KG1 (cell line): ENCODE data around the gene UBAP2.
A peak's percentile ranks its signal among the peaks of the same experiment; 100 is the strongest.

Source experiments
- DNase-seq: peaks from one replicate; lab custom pipeline; 2025; lab: John Stamatoyannopoulos, UW

UBAP2 gene

DNA sequence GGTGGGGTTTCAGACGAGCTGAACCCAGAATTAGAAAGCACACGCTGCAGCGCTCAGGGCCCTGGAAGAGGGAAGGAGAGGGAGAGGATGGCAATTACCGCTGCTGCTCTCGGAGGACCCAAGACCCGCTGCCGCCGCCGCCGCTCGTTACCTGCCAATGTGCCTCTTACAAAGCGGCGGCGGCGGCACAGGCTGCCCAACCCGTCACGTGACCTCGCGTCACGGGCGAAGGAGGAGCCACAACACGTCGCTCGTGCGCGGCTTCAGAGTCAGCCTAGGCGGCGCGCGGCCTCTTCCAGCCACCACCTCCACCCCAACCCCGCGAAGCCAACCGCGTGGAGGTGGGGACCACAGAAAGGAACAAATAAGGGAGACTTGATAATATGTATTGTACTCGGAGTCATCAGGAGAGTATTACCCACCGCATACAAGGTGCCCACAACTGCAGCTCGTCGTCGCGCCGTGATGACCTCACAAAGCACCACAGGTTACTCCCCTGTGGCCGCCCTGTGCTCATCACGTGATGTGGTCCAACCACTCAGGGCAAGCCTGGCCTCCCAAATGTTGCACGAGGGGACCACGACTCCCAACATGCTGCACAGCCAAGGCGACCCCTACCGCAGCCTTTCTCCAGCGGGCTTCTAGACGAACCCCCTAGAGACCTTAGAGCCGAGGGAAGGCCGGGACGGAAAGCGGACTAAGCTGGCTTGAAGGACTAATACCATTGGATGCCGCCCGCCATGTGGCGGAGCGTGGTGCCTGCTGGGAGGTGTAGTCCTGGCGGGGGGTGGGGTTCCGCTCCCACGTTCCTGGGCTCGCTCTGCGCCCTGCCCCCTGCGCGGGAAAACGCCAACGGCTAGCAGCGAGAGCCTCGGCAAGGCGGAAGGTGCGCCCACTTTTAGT is at the start of gene UBAP2:
Gene UBAP2 (minus strand): TSS at position 161 of the 903 bp plus-strand sequence. CDS start 31,739 bp downstream, outside the sequence.
- DNase-seq, result peak; percentile 99

- no peak for DNase-seq
Observed at GRCh38 chr9:34098307-34098706, 49.6 kb upstream of the UBAP2 start.

GRCh38 chr9:34097865-34098264 is 49.2 kb upstream of the UBAP2 start:
- DNase-seq, result no peak

DNA sequence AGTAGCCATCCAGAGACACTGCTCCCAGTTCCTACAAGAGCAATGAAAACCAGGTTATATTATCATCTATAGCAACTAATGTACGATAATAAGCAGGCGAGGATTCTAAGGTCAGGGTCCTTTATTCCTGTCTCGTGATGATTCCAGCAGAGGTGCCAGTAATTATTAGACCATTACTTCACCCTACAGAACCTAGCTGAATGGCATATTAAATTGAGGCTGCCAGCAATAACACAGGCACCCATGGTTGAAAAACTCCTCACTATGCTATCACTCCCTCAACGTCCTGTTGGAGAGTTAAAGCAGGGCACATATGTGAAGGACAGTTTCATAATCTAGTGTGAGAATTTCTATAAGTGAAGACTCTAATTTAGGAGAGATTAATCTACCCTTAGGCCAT is 48.1 kb upstream of the UBAP2 start:
- DNase-seq, result no peak

DNA sequence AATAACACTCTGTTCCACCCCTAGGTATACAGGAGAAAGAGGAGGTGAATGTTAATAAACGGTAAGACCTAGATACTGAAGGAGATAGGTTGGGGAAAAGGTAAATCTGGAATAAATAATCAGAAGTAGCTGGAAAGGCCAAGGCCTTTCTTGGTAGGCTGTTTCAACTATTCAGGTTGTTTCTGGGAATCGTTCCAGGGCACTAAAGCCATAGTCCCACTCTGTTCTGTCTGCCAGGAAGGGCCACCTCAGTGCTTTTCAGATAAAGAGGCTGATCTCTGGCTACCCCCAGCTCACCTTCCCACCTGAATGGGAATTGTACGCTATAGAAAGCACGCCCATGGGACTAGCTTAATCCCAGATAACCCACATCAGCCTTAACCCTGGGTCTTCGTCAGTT is 44.9 kb upstream of the UBAP2 start:
- no peak for DNase-seq

DNA sequence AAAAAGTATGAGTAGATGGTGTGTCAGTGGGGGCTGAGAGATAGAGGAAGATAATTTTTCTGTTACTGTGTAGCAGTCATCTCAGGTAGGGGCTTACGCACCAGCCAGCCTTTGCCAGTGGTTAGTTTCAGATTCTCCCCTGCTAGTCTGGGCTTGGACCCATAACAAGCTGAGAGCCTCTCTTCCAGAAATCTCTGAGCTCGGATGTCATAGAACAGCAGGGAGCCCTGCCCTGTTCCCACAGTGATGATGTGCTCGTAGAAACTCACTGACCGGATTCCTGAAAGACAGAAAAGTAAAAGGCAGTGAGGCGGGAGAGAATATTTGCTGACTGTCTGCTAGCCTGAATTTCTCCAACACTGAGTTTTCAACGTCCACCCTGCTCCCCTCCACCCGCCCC is 40.6 kb upstream of the UBAP2 start:
- DNase-seq, result no peak

DNA sequence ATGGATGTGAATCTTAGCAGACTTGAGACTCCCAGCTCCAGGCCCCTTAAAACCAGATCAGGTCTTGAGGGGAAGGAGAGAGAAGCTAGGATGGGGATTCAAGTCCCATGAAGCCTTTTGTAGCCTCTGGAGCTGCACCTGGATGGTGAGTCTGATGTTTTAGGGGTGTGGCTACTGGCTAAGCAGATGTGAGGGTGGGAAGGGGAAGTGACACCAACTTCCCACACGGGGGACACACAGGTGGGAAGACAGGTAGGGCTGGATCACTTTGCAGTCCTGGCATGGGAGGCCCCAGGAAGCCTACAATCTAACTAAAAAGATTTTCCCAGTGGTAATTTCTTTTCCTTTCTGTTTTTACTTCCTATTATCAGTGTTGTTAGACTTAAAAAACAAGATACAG is 38.7 kb upstream of the UBAP2 start:
- DNase-seq, result no peak

GRCh38 chr9:34086864-34087263 is 38.2 kb upstream of the UBAP2 start:
- no peak for DNase-seq

DNA sequence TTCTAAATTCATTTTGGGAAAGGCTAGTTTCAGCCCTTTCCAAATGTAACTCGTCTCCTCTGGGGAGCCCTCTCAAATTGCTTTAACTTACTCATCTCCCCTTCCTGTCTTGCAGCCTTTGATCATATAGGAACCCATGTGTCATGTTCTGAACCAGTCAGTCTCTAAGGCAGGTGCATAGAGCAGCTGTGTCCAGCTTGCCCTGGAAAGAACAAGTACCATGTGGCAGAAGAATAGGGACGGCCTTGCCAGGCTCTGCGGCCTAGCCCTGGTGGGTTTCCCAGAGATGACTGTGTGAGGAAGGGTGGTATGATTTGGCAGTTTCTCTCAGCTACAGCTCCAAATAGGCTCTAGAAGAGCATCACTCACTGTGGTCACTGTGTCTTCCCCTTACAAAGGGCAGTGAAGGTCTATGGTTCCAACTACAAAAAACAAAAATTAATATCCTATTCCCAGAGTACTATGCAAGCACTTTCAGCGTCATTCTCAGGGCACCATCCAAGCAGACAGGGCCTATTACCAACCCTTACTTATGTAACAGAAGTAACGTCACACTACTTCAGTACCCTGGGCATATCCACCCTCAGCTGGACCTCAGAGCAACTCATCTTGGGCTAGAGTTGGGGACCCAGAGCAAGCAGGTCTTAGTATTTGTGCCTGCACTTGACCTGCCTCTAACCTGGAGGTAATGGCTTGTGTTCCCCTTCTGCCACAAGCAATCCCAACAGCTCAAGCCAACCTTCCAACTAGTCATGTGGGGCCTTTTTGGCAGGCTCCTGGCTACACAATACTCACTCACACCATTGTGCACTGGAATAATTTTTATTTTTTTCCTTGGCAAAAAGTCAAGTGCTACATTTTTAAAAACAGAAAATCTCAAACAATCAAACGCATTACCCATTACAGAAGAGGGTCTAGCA is 37.2 kb upstream of the UBAP2 start:
- DNase-seq, result no peak

DNA sequence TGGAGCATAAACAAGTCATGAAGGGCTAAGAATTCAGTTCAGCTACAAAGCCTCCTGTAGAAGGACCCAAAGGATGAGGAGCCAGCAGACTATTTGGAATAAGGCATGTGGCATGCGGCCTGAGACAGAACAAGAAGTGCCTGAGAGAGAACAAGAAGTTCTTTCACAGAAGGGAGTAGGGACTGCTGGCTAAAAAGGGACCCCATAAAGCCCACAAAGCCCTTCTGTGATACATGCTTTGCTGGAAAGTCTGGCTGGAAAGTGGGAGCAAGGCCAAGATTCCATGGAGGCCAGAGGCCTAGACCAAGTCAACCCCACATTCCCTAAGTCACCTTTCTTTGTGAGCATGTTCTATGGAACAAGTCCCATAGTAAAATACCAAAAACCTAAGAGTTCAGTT is 35.9 kb upstream of the UBAP2 start:
- no peak for DNase-seq

DNA sequence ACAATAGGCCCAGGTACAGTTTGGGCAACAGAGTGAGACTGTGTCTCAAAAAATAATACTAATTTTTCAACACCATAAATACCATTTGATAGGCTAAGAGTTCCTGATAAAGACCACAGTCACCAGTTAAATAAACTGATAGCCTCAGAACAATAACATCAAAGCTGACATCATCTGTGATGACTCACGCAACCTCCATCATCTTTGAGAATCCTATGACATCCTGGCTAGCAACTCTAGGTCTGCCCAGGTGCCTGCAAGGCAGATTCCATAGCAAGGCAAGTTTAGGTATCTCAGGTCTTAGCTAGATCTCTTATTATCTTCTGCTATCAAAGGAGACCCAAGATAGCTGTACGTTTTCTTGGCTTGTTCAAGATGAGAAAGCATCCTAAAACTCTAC is 30.5 kb upstream of the UBAP2 start:
- no peak for DNase-seq

DNA sequence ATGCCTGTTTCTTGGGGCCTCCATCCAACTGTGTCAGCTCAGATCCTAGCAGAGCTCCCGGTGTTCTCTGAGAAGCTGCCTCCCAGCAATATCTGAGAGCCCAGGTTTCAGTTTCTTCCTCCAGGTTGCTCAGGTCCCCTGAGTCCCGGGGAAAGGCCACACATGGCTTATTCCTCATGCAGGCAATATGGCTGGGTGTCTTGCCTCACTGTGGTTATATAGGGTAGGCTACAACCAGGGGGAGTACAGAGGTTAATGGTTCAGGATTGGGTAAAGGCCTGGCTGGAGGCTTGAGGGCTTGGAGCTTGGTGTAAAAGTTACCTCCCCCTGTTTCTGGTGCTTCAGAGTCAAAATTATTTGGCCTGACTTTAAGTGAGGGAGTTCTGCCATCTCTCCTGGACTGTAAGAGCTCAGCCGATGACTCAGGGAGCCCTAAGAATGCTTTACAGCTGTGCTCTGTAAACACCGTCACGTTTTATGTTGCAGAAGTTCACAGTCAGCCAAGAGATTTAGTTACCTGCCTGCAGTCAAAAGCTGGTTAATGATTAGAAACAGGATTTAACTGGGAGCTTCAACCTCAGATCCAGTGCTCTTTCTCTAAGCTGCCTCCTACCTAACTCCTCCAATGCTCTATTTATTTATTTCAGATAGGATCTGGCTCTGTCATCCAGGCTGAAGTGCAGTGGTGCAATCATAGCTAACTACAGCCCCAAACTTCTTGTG is 24.3 kb upstream of the UBAP2 start:
- DNase-seq, result no peak

- no peak for DNase-seq
Observed at GRCh38 chr9:34072410-34072809, 23.7 kb upstream of the UBAP2 start.

- DNase-seq, result no peak
Observed at GRCh38 chr9:34070606-34071324, 22.1 kb upstream of the UBAP2 start.

DNA sequence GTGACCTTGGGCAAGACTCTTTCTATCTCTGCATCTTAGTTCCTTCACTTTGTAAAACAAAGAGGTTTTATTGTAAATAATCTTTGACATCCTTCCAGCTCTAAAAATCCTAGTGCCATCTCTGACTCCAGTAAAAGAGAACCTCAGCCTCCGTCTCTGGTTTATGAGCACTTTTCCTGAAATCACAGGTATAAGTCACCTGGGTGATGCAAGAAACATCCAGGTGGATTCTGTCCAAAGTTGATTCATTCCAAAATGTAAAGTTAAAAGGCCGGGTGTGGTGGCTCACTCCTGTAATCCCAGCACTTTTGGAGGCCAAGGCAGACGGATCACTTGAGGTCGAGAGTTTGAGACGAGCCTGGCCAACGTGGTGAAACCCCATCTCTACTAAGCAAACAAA is 21.1 kb upstream of the UBAP2 start:
- no peak for DNase-seq

DNA sequence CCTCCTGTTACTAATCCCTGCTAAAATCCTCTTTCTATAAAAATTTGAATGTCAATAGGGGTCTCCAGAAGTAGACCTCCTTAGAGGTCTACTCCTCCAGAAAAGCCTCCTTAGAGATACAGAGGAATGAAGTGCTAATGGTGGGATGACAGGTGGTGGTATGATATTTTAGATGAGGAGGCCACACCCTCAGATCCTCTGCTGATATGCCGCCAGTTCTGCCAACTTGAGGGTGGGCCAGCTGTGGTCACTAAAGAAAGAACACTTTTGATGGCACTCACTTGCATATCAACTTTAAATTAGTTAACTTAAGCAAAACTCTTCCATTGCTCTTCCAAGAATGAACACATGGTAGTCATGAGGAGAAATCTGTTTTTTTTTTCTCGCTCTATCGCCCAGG is 16.9 kb upstream of the UBAP2 start:
- DNase-seq, result no peak

DNA sequence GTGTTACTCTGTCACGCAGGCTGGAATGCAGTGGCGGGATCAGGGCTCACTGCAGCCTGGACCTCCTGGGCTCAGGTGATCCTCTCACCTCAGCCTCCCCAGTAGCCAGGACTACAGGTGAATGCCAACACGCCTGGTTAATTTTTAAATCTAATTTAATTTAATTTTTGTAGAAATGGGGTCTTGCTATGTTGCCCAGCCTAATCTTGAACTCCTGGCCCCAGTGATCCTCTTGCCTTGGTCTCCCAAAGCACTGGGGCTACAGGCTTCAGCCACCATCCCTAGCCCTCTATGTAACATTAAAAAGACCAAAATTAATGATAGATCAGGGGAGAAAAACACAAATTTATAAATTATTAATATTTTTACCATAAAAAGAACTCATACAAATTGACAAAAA is 11.3 kb upstream of the UBAP2 start:
- no peak for DNase-seq

DNA sequence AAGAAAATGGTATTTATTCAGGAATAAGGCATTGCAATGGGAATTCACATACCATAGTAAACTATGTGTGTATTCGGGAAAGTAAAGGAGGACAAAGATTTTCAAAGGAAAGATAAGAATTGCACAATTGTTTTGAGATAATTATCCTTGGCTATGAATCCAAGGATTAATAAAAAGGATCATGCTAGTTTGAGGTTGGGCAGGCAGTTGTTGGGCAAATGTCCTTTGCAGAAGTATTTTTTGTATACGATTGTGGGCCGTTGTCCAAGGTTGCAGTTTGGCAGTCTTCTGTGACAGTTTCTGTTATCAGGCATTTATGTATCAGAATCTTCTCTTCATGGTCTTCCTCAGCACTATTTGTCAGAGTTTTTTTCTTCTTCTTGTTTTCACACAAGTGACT is 10.6 kb upstream of the UBAP2 start:
- DNase-seq, result no peak

DNA sequence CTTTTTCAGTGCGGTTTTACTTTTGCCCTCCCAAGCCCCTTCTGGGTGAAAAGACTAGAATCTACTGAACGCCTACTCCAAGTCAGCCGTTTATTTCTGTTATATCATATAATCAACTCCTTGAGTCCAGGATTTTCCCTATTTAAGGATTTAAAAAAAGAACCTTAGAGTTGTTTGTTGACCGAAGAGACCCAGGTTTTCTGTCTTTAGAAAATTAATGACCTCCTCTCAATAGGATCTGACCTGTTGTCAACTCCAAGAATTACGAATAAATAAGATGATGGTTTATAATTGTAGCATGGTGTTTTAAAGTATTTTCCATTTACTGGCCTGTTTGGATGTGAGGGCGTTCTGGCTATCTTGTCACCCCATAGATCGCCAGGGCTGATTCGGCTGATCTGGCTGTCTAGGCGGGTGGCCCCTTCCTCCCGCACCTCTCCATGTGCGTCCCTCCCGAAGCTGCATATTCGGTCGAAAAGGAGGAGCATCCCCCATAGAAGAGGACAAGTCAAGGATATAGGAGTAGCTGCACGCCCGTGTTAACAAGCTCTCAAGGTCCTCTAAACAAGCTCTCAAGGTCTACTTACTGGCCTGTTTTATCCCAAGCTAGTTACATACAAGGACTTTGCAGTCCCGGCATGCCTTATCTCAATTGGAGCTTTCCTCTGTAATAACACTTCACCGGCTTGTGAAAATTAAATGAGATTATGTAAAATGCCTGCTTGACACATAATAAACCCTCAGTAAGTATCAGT is 1.1 kb upstream of the UBAP2 start:
- DNase-seq, result no peak

- no peak for DNase-seq
Observed at GRCh38 chr9:34047864-34048726, 592 bp downstream of the UBAP2 start.
